K562 (cell line): ENCODE measurements around the gene TBRG4. TPM values are rescaled to one million over a fixed set of nuclear protein-coding genes. Genes with fewer than 3 reads are reported as not detected.

ENCODE experiments used
- ATAC-seq: fragments of 200-7000 bp; cut with Tn5 transposase; 3 replicates; pipeline ENCODE4 v1.9.1; 2020; ENCODE audit warnings: moderate library complexity
- BruUV-seq: library from RNA; stranded (reverse); fragments of 400-500 nt; replicated peaks from 2 replicates; lab custom pipeline; 2021; lab: Mats Ljungman, UMichigan
- CTCF ChIA-PET: fragments of 300-600 bp; formaldehyde crosslinking; extraction: SDS; loops from one replicate; lab custom pipeline; 2021; ENCODE audit warnings: low intra/inter-chr PET ratio; lab: Yijun Ruan, JAX
- POLR2A ChIA-PET: fragments of 300-600, 350-650 bp; sonication (Branson Sonifier 250); formaldehyde crosslinking; extraction: SDS; loops from one replicate; lab custom pipeline; 2021; ENCODE audit warnings: antibody characterized with exemption, inconsistent platforms; lab: Yijun Ruan, JAX
- DNase-seq, 4 experiments: peaks; one replicate each; pipeline versions ENCODE4 v3.0.0 to v3.0.0-alpha.2; 2011 to 2018; ENCODE audit warnings: low spot score in 3 of 4, mixed read lengths in 3 of 4; ENCODE audit errors: extremely low read depth in 1 of 4
- FAIRE-seq: peaks from 2 replicates; lab custom pipeline; 2011; peaks lifted over from hg19 to GRCh38; lab: Jason Lieb, UNC
- H2AFZ ChIP-seq: 2 replicates; pipeline ENCODE4 v1.6.0; 2011; ENCODE audit warnings: low read depth, low read length, control low read depth, inconsistent platforms
- H3K27ac ChIP-seq: fragments of 200-600 bp; 3 replicates; pipeline ENCODE4 v1.8.0; 2011; ENCODE audit warnings: low read depth, mild to moderate bottlenecking, control low read depth, inconsistent platforms, low read length, moderate library complexity, mixed read lengths; ENCODE audit errors: extremely low read depth
- H3K27me3 ChIP-seq, 2 experiments: fragments of 300-600 bp in 1 of 2; 2 replicates in 1 of 2; 3 replicates in 1 of 2; pipeline versions ENCODE4 v1.6.0 to v1.8.0; 2011; ENCODE audit warnings: inconsistent platforms in 2 of 2, low read length in 2 of 2, mild to moderate bottlenecking in 1 of 2, mixed read lengths in 1 of 2, moderate library complexity in 1 of 2; ENCODE audit not compliant: control insufficient read depth in 2 of 2, insufficient read depth in 2 of 2
- H3K36me3 ChIP-seq: fragments of 300-600 bp; 3 replicates; pipeline ENCODE4 v1.8.0; 2011; ENCODE audit warnings: mild to moderate bottlenecking, low read length, inconsistent platforms; ENCODE audit not compliant: control insufficient read depth, insufficient read depth
- H3K4me1 ChIP-seq, 2 experiments: fragments of 200-600 bp in 1 of 2; replicated peaks in 1 of 2; 2 replicates in 1 of 2; 3 replicates in 1 of 2; pipeline versions ENCODE4 v1.5.1 to v1.8.0; 2011; ENCODE audit warnings: inconsistent platforms in 2 of 2, low read length in 2 of 2, mild to moderate bottlenecking in 1 of 2, mixed read lengths in 1 of 2, moderate library complexity in 1 of 2; ENCODE audit not compliant: control insufficient read depth in 2 of 2, insufficient read depth in 2 of 2
- H3K4me2 ChIP-seq: 2 replicates; pipeline ENCODE4 v1.6.1; 2011; ENCODE audit warnings: low read length, control low read depth, inconsistent platforms, mixed read lengths; ENCODE audit not compliant: insufficient read depth
- H3K4me3 ChIP-seq: fragments of 200-600 bp; sonication (generic), shearing (Covaris generic); 2 replicates; pipeline ENCODE4 v1.5.1; 2016; ENCODE audit warnings: control low read depth, inconsistent platforms
- H3K79me2 ChIP-seq: fragments of 200-600 bp; 3 replicates; pipeline ENCODE4 v1.8.0; 2011; ENCODE audit warnings: low read length, inconsistent platforms; ENCODE audit not compliant: control insufficient read depth, insufficient read depth
- H3K9ac ChIP-seq, 2 experiments: 2 replicates each; pipeline versions ENCODE4 v1.6.0 to v1.6.1; 2011; ENCODE audit warnings: low read depth in 2 of 2, low read length in 2 of 2, control low read depth in 1 of 2, inconsistent platforms in 1 of 2, mild to moderate bottlenecking in 1 of 2, mixed read lengths in 1 of 2; ENCODE audit not compliant: insufficient read depth in 1 of 2
- H3K9me1 ChIP-seq: one replicate; pipeline ENCODE4 v1.6.0; 2011; ENCODE audit warnings: inconsistent platforms, mild to moderate bottlenecking, low read length, moderate library complexity; ENCODE audit not compliant: control insufficient read depth, insufficient read depth
- H3K9me3 ChIP-seq: replicated peaks from 2 replicates; pipeline ENCODE4 v1.5.1; 2011; ENCODE audit warnings: low read depth, low read length, inconsistent platforms; ENCODE audit not compliant: control insufficient read depth, insufficient read depth
- H4K20me1 ChIP-seq: replicated peaks from 2 replicates; pipeline ENCODE4 v1.6.1; 2011; ENCODE audit warnings: low read length, inconsistent platforms, mixed read lengths; ENCODE audit not compliant: control insufficient read depth, insufficient read depth
- ATF4 ChIP-seq: fragments of 450-650 bp; formaldehyde crosslinking; IDR thresholded peaks from 2 replicates; pipeline ENCODE4 v1.4.0; 2022; ENCODE audit warnings: mild to moderate bottlenecking, moderate library complexity
- BDP1 ChIP-seq: IDR thresholded peaks from 3 replicates; pipeline ENCODE4 v1.6.1; 2011; ENCODE audit not compliant: insufficient read length, insufficient read depth
- CREB5 ChIP-seq: fragments of 250-450 bp; sonication (Bioruptor Pico); IDR thresholded peaks from 2 replicates; pipeline ENCODE4 v1.5.0; 2020; ENCODE audit warnings: mild to moderate bottlenecking
- HEY1 ChIP-seq: fragments of 250-450 bp; sonication (Bioruptor Pico); IDR thresholded peaks from 2 replicates; pipeline ENCODE4 v1.5.0; 2020; ENCODE audit warnings: mild to moderate bottlenecking, moderate library complexity, borderline replicate concordance
- IFI16 ChIP-seq: fragments of 250-450 bp; sonication (Bioruptor Pico); IDR thresholded peaks from 2 replicates; pipeline ENCODE4 v2.1.2; 2022; ENCODE audit warnings: mild to moderate bottlenecking, inconsistent platforms
- JUNB ChIP-seq: fragments of 450-650 bp; formaldehyde crosslinking; conservative IDR thresholded peaks from 2 replicates; pipeline ENCODE4 v1.4.0; 2020; ENCODE audit warnings: mild to moderate bottlenecking
- MEIS2 ChIP-seq: fragments of 450-650 bp; IDR thresholded peaks from 2 replicates; pipeline ENCODE4 v1.6.1; 2014; ENCODE audit warnings: mild to moderate bottlenecking; ENCODE audit not compliant: partially characterized antibody
- SLC30A9 ChIP-seq: fragments of 250-450 bp; sonication (Bioruptor Pico); IDR thresholded peaks from 2 replicates; pipeline ENCODE4 v1.8.0; 2022; ENCODE audit warnings: mild to moderate bottlenecking, moderate library complexity
- SPI1 ChIP-seq: IDR thresholded peaks from 2 replicates; pipeline ENCODE4 v1.6.1; 2011; ENCODE audit warnings: low read depth, low read length, control low read depth, borderline replicate concordance
- ZNF12 ChIP-seq: sonication (generic); formaldehyde crosslinking; IDR thresholded peaks from 2 replicates; pipeline ENCODE4 v1.4.0; 2020; ENCODE audit warnings: mild to moderate bottlenecking, missing genetic modification reagents
- ZNF274 ChIP-seq: IDR thresholded peaks from 2 replicates; pipeline ENCODE4 v1.6.1; 2011; ENCODE audit warnings: low read depth, mild to moderate bottlenecking, low read length, moderate library complexity, borderline replicate concordance
- ZNF316 ChIP-seq: fragments of 450-650 bp; IDR thresholded peaks from 2 replicates; pipeline ENCODE4 v1.6.1; 2016
- in situ Hi-C: fragments of 300-500 bp; cut with MboI; formaldehyde crosslinking; loops from 4 replicates; pipeline ENCODE4 v1.15.0; 2018; ENCODE audit warnings: inconsistent platforms, mixed read lengths
- intact Hi-C: fragments of 100-400 bp; cut with micrococcal nuclease; formaldehyde crosslinking; loops from 2 replicates; pipeline ENCODE4 v1.14.2; 2022
- polyA plus RNA-seq, 8 experiments: library from polyadenylated mRNA; depleted of rRNA in 4 of 8; stranded (reverse) in 5 of 8; unstranded in 3 of 8; fragments of >200 nt; fragmentation: Nextera tagmentation in 2 of 8; fragmentation: Illumina TruSeq in 1 of 8; extraction: Ambion mirVana in 2 of 8; extraction: Trizol in 1 of 8; gene quantifications; 2 replicates each; pipeline versions ENCODE4 v1.2.1 to v1.2.3, GENCODE V29; 2011 to 2014; ENCODE audit warnings: inconsistent platforms in 1 of 8, missing spikeins in 1 of 8
- total RNA-seq, 7 experiments: library from RNA; depleted of rRNA in 6 of 7; stranded (reverse); fragments of >200 nt in 6 of 7; fragmentation: Illumina TruSeq in 2 of 7; extraction: Trizol in 2 of 7; gene quantifications; 2 replicates each; pipeline versions ENCODE4 v1.2.1 to v1.2.3, GENCODE V29; 2011 to 2021; ENCODE audit warnings: low replicate concordance in 1 of 7
- TF ChIP-seq, protein P1 (sequence below): fragments of 450-650 bp; IDR thresholded peaks from 2 replicates; pipeline ENCODE4 v1.7.1; 2018; ENCODE audit warnings: mild to moderate bottlenecking, low read depth; ENCODE audit not compliant: partially characterized antibody

The TBRG4 gene
- total and polyA plus RNA-seq, 9 of the 15 experiments (the other 6 are each of a cell fraction or from before 2014, with no cell fraction given): 11.2 to 322 (median 216) TPM

- H3K27me3 ChIP-seq: no peaks in the 10 kb centered on the region
- H3K27ac ChIP-seq: no peak overlapping the region
- in situ Hi-C loops: no loop called here
- intact Hi-C loops: loop anchor here (5.0 kb wide), 1 partner anchor 128 kb away; no protein-coding TSS in a partner anchor
- DNase-seq (no peak), FAIRE-seq (no peak), ATAC-seq (no peak)
- no peak overlapping the region for H3K4me3 ChIP-seq
- no peak for TF ChIP-seq SLC30A9 (CRISPR knock-in tag)
- no peak for TF ChIP-seq JUNB (CRISPR knock-in tag)
- TF ChIP-seq, protein P1, sequence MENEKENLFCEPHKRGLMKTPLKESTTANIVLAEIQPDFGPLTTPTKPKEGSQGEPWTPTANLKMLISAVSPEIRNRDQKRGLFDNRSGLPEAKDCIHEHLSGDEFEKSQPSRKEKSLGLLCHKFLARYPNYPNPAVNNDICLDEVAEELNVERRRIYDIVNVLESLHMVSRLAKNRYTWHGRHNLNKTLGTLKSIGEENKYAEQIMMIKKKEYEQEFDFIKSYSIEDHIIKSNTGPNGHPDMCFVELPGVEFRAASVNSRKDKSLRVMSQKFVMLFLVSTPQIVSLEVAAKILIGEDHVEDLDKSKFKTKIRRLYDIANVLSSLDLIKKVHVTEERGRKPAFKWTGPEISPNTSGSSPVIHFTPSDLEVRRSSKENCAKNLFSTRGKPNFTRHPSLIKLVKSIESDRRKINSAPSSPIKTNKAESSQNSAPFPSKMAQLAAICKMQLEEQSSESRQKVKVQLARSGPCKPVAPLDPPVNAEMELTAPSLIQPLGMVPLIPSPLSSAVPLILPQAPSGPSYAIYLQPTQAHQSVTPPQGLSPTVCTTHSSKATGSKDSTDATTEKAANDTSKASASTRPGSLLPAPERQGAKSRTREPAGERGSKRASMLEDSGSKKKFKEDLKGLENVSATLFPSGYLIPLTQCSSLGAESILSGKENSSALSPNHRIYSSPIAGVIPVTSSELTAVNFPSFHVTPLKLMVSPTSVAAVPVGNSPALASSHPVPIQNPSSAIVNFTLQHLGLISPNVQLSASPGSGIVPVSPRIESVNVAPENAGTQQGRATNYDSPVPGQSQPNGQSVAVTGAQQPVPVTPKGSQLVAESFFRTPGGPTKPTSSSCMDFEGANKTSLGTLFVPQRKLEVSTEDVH: no peak
- TF ChIP-seq CREB5 (CRISPR knock-in tag): no peak
- TF ChIP-seq BDP1: no peak
- no peak for TF ChIP-seq ATF4 (CRISPR knock-in tag)
- TF ChIP-seq ZNF12: no peak
- peak; percentile 10 for TF ChIP-seq MEIS2
- TF ChIP-seq ZNF316: peak; percentile 4; the same call in 1 of the 2 replicates
- TF ChIP-seq ZNF274: no peak
- TF ChIP-seq HEY1: no peak
- TF ChIP-seq IFI16 (CRISPR knock-in tag): no peak
- peak; percentile 38; the same call in 1 of the 2 replicates for TF ChIP-seq SPI1
- H2AFZ ChIP-seq: no peak overlapping the region
- no peak overlapping the region for H3K9ac ChIP-seq
- CTCF ChIA-PET: interaction anchor here (0.6 kb wide), 1 partner anchor 213 kb away, joined by 3 read pairs; no protein-coding TSS in a partner anchor
- POLR2A ChIA-PET: interaction anchor here (0.9 to 1.6 kb wide), 4 partner anchors 10 to 159 kb away, joined by 3 to 6 read pairs (median 4); no protein-coding TSS in a partner anchor
- no peaks in the 10 kb centered on the region for H3K9me3 ChIP-seq
- no TSS peak for BruUV-seq
- peaks cover 24% of the 10 kb centered on the region for H3K79me2 ChIP-seq
- peaks cover 3% of the 10 kb centered on the region; the same call in 2 of the 3 replicates for H3K36me3 ChIP-seq
- H3K4me1 ChIP-seq: peaks cover 6 to 8% of the 10 kb centered on the region in 2 experiments; a peak in 4 of 5 replicates
- no peaks in the 10 kb centered on the region for H4K20me1 ChIP-seq
- no peaks in the 10 kb centered on the region for H3K9me1 ChIP-seq
- no peak overlapping the region; the same call in 1 of the 2 replicates for H3K4me2 ChIP-seq
Measured at GRCh38 chr7:45114926-45115325, 3.4 kb upstream of the TBRG4 start.
